GM12878 (cell line): ENCODE measurements around the gene FAM83D. TPM values are rescaled to one million over a fixed set of nuclear protein-coding genes. Genes with fewer than 3 reads are reported as not detected.
A peak's percentile ranks its signal among the peaks of the same experiment; 100 is the strongest.
"Not testable (repeated sequence)": the region's sequence is repeated elsewhere in the genome, so short reads cannot be mapped to it uniquely, and the experiment has no call there.

Experiments used
- ATAC-seq: fragments of 200-7000 bp; cut with Tn5 transposase; 3 replicates; pipeline ENCODE4 v1.9.1; 2020; ENCODE audit warnings: mild to moderate bottlenecking, moderate library complexity
- BruUV-seq: library from RNA; stranded (reverse); fragments of 400-500 nt; replicated peaks from 2 replicates; lab custom pipeline; 2021; lab: Mats Ljungman, UMichigan
- CTCF ChIA-PET: fragments of 300-600 bp; sonication (Branson Sonifier 250); formaldehyde crosslinking; extraction: SDS; loops from one replicate; lab custom pipeline; 2021; ENCODE audit warnings: inconsistent platforms; lab: Yijun Ruan, JAX
- POLR2A ChIA-PET: fragments of 350-600 bp; formaldehyde crosslinking; extraction: SDS; loops from one replicate; lab custom pipeline; 2021; ENCODE audit warnings: inconsistent platforms; lab: Charles Lee
- RAD21 ChIA-PET: fragments of 300-600 bp; sonication (Branson Sonifier 250); formaldehyde crosslinking; loops from one replicate; lab custom pipeline; 2023; ENCODE audit warnings: antibody characterized with exemption; ENCODE audit not compliant: unreplicated experiment; lab: Charles Lee
- SMC1A ChIA-PET: fragments of 300-600 bp; sonication (Branson Sonifier 250); formaldehyde crosslinking; loops from one replicate; lab custom pipeline; 2023; ENCODE audit not compliant: unreplicated experiment, uncharacterized antibody; lab: Charles Lee
- DNase-seq: peaks from one replicate; pipeline ENCODE4 v3.0.0-alpha.2; 2011; ENCODE audit warnings: low read depth, low spot score
- FAIRE-seq: peaks from 3 replicates; lab custom pipeline; 2011; peaks lifted over from hg19 to GRCh38; lab: Jason Lieb, UNC
- H2AFZ ChIP-seq: 2 replicates; pipeline ENCODE4 v1.6.0; 2011; ENCODE audit warnings: low read depth, low read length, control low read depth; ENCODE audit not compliant: control insufficient read depth
- H3K27ac ChIP-seq: 2 replicates; pipeline ENCODE4 v1.5.1; 2011; ENCODE audit warnings: control low read depth; ENCODE audit not compliant: control insufficient read depth, insufficient read depth
- H3K27me3 ChIP-seq, 2 experiments: replicated peaks in 1 of 2; 2 replicates each; pipeline versions ENCODE4 v1.6.0 to v1.6.1; 2011; ENCODE audit warnings: low read length in 1 of 2; ENCODE audit not compliant: control insufficient read depth in 2 of 2, insufficient read depth in 2 of 2
- H3K36me3 ChIP-seq, 2 experiments: 2 replicates each; pipeline ENCODE4 v1.5.1; 2011; ENCODE audit warnings: low read length in 1 of 2; ENCODE audit not compliant: control insufficient read depth in 2 of 2, insufficient read depth in 2 of 2
- H3K4me1 ChIP-seq: 2 replicates; pipeline ENCODE4 v1.6.1; 2011; ENCODE audit warnings: mild to moderate bottlenecking, low read length, moderate library complexity, mixed read lengths; ENCODE audit not compliant: control insufficient read depth, insufficient read depth
- H3K4me2 ChIP-seq: 2 replicates; pipeline ENCODE4 v1.6.0; 2011; ENCODE audit warnings: control low read depth; ENCODE audit not compliant: control insufficient read depth, insufficient read depth
- H3K4me3 ChIP-seq: fragments of 200-600 bp; sonication (generic); 2 replicates; pipeline ENCODE4 v1.5.1; 2016
- H3K79me2 ChIP-seq: 2 replicates; pipeline ENCODE4 v1.6.0; 2011; ENCODE audit warnings: low read length; ENCODE audit not compliant: control insufficient read depth, insufficient read depth
- H3K9ac ChIP-seq: 2 replicates; pipeline ENCODE4 v1.8.0; 2011; ENCODE audit warnings: low read length, control low read depth, mixed read lengths; ENCODE audit not compliant: control insufficient read depth, insufficient read depth
- H3K9me3 ChIP-seq: replicated peaks from 3 replicates; pipeline ENCODE4 v1.5.1; 2011; ENCODE audit warnings: mild to moderate bottlenecking, low read length; ENCODE audit not compliant: control insufficient read depth, insufficient read depth
- H4K20me1 ChIP-seq: 2 replicates; pipeline ENCODE4 v1.6.0; 2011; ENCODE audit not compliant: control insufficient read depth, insufficient read depth
- EGR1 ChIP-seq, 2 experiments: IDR thresholded peaks; 1 replicate in 1 of 2; 2 replicates in 1 of 2; pipeline ENCODE4 v1.6.1; 2011 to 2012; ENCODE audit warnings: low read depth in 2 of 2, low read length in 2 of 2, borderline replicate concordance in 1 of 2, mild to moderate bottlenecking in 1 of 2, moderate library complexity in 1 of 2
- SIN3A ChIP-seq: IDR thresholded peaks from 2 replicates; pipeline ENCODE4 v1.6.1; 2012; ENCODE audit warnings: low read depth, low read length, improper control_type of control experiment
- SMARCA5 ChIP-seq: fragments of 450-650 bp; IDR thresholded peaks from 2 replicates; pipeline ENCODE4 v1.6.1; 2017; ENCODE audit warnings: mild to moderate bottlenecking
- TCF3 ChIP-seq: IDR thresholded peaks from 2 replicates; pipeline ENCODE4 v1.6.1; 2012; ENCODE audit warnings: low read depth, mild to moderate bottlenecking, low read length, borderline replicate concordance; ENCODE audit not compliant: insufficient read depth
- USF1 ChIP-seq: IDR thresholded peaks from 2 replicates; pipeline ENCODE4 v1.6.1; 2011; ENCODE audit warnings: borderline replicate concordance, low read depth, mild to moderate bottlenecking, moderate library complexity, mixed read lengths, low read length; ENCODE audit not compliant: insufficient read depth; ENCODE audit errors: extremely low read length
- ZBTB4 ChIP-seq: fragments of 450-650 bp; formaldehyde crosslinking; IDR thresholded peaks from 2 replicates; pipeline ENCODE4 v1.4.0; 2022; ENCODE audit warnings: mild to moderate bottlenecking, moderate library complexity
- WGBS: methylation state at CpG from one replicate; pipeline ENCODE4 v1.1.6; 2016; ENCODE audit warnings: low lambda C conversion rate; ENCODE audit not compliant: insufficient replicate concordance, insufficient coverage; ENCODE audit errors: missing lambda C conversion rate; 5-methylcytosine and 5-hydroxymethylcytosine counted together
- in situ Hi-C: fragments of 300-500 bp; cut with MboI; formaldehyde crosslinking; loops from 9 replicates; pipeline ENCODE4 v1.14.3; 2018; ENCODE audit warnings: mixed read lengths
- intact Hi-C: fragments of 100-400 bp; cut with micrococcal nuclease; formaldehyde crosslinking; loops from one replicate; pipeline ENCODE4 v1.14.2; 2022; ENCODE audit not compliant: unreplicated experiment
- polyA plus RNA-seq, 11 experiments: library from polyadenylated mRNA; depleted of rRNA in 4 of 11; unstranded in 6 of 11; stranded (reverse) in 5 of 11; fragments of >200 nt; fragmentation: Nextera tagmentation in 4 of 11; fragmentation: Illumina TruSeq in 1 of 11; extraction: Ambion mirVana in 4 of 11; extraction: Trizol in 1 of 11; gene quantifications; 1 replicate in 1 of 11; 2 replicates in 10 of 11; pipeline versions ENCODE4 v1.2.1 to v1.2.3, GENCODE V29; 2011 to 2016; ENCODE audit warnings: inconsistent platforms in 2 of 11, missing spikeins in 2 of 11, low read depth in 1 of 11
- total RNA-seq, 4 experiments: library from RNA; depleted of rRNA in 3 of 4; stranded (reverse); fragments of >200 nt in 3 of 4; fragmentation: Illumina TruSeq in 1 of 4; extraction: Trizol in 1 of 4; gene quantifications; 2 replicates each; pipeline versions ENCODE4 v1.2.1 to v1.2.3, GENCODE V29; 2013 to 2021

Gene FAM83D
- total and polyA plus RNA-seq, 10 of the 15 experiments (the other 5 are each of a cell fraction or from before 2014, with no cell fraction given): 4.5 to 34.8 (median 19.2) TPM

GRCh38 chr20:38995536-38996044 lies 69.4 kb downstream of the FAM83D start (continued):
- TF ChIP-seq USF1: no peak
- TF ChIP-seq ZBTB4 (CRISPR knock-in tag): no peak
- no peak for TF ChIP-seq TCF3
- TF ChIP-seq EGR1 (IDR thresholded peaks at IDR 0.05; ENCODE audit: borderline replicate concordance in 1 of 2, low read depth in 2 of 2, low read length in 2 of 2): no peak
- TF ChIP-seq SMARCA5: no peak
- TF ChIP-seq SIN3A: no peak
- TF ChIP-seq, all 136 proteins: peak for 0

GRCh38 chr20:38996866-38997265 lies 70.6 kb downstream of the FAM83D start:
- H3K79me2 ChIP-seq, H4K20me1 ChIP-seq, H3K27me3 ChIP-seq, H3K4me3 ChIP-seq, in situ Hi-C loops, H3K9me3 ChIP-seq, H2AFZ ChIP-seq, DNase-seq, ATAC-seq, H3K9ac ChIP-seq, BruUV-seq, H3K4me2 ChIP-seq, FAIRE-seq: not testable (repeated sequence)
- ChIA-PET RAD21 (interaction anchor here (1.5 to 9.0 kb wide), 11 partner anchors 10 to 153 kb away, joined by 5 to 109 read pairs (median 16); partner anchors contain the start of gene DHX35), SMC1A (interaction anchor here (0.7 to 7.8 kb wide), 13 partner anchors 10 to 104 kb away, joined by 3 to 93 read pairs (median 8); partner anchors contain the start of gene DHX35), CTCF (interaction anchor here (0.7 to 7.4 kb wide), 22 partner anchors 9 to 244 kb away, joined by 3 to 94 read pairs (median 6); partner anchors contain the start of genes DHX35 and FAM83D), POLR2A (interaction anchor here (1.1 to 5.9 kb wide), 4 partner anchors 9 to 75 kb away, joined by 3 to 48 read pairs (median 22); partner anchors contain the start of gene DHX35)
- peaks cover 14% of the 10 kb centered on the region for H3K4me1 ChIP-seq
- peaks cover 3 to 12% of the 10 kb centered on the region in 2 experiments; a peak in 3 of 4 replicates for H3K36me3 ChIP-seq
- intact Hi-C loops: loop anchor here (1.0 to 2.0 kb wide), 3 partner anchors 22 to 71 kb away; partner anchors contain the start of genes DHX35 and FAM83D
- peak overlapping the region; percentile 49 for H3K27ac ChIP-seq
- WGBS: 44% methylated on average over 1 of the region's 1 CpG
